Endometrial microvascular endothelial cells (primary cell): ENCODE results near the gene GMPPB. TPM values are rescaled to one million over a fixed set of nuclear protein-coding genes. Genes with fewer than 3 reads are reported as not detected.

ENCODE experiments used
- in situ Hi-C: cut with HindIII; loops from 2 replicates; pipeline ENCODE4 v1.10.0; 2017; ENCODE audit warnings: low sequenced_read_pairs, low pct_unique_long_range_greater_than_20kb; ENCODE audit errors: inconsistent ontology term
- total RNA-seq: library from RNA; depleted of rRNA; stranded (reverse); fragments of >200 nt; gene quantifications from one replicate; pipeline ENCODE4 v1.2.3, GENCODE V29; 2015; ENCODE audit errors: inconsistent ontology term

GMPPB gene
- 48.2 TPM for total RNA-seq

DNA sequence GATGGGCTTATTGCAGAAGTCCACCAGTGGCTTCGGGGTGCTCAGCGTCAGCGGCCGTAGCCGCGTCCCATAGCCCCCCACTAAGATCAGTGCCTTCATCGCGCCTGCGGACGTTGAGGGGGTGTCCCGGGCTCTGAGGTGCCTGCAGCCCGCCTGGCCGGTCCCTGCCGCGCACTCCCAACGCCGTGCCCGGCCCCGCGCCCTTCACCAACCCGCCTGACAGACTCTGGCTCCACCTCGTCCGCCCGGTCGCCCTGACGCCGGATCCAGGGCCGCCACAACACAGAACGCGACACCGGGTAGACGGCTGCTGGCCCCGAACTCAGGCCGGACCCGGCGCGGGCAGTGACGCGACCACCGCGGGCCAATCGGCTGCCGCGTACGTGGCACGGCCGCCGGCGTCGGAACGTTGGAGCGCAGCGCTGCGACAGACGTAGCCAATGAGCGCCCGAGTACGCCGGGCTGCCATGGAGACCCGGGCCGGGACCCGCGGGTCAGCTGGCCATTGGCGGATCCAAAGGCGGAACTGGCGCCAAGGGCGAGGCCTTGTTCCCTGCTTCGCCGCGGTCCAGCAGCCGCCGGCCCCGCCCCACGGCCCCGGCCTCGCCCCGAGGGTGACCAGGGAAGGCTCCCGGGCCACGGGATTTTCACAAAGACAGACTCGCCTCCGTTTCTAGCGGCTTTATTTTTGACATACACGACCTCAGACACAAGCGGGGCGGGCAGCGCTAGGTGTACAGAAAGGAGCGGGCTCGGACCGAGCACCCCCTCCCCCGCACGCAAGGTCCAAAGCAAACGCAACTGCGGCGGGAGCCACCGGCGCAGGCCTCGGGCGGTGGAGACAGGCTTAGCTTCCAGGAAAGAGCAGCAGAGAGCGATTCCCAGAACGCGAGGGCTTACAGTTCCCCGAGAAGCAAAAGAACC lies at the start of gene GMPPB:
GMPPB (minus strand) TSS at position 324 of the 924 bp plus-strand sequence; CDS start at position 99, 225 bp downstream.
- in situ Hi-C loops = no loop called here

DNA sequence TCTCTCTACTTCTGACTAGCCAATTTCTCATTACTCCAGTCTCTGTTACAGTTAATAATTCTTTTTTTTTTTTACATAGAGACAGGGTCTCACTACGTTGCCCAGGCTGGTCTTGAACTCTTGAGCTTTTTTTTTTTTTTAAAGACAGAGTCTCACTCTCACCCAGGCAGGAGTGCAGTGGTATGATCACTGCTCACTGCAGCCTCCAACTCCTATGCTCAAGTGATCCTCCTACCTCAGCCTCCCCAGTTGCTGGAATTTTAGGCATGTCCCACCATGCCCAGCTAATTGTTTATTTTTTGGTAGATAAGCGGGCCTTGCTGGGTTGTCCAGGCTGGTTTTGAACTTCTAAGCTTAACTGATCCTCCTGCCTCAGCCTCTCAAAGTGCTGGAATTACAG lies 49.0 kb upstream of the GMPPB start:
- in situ Hi-C loops = no loop called here

DNA sequence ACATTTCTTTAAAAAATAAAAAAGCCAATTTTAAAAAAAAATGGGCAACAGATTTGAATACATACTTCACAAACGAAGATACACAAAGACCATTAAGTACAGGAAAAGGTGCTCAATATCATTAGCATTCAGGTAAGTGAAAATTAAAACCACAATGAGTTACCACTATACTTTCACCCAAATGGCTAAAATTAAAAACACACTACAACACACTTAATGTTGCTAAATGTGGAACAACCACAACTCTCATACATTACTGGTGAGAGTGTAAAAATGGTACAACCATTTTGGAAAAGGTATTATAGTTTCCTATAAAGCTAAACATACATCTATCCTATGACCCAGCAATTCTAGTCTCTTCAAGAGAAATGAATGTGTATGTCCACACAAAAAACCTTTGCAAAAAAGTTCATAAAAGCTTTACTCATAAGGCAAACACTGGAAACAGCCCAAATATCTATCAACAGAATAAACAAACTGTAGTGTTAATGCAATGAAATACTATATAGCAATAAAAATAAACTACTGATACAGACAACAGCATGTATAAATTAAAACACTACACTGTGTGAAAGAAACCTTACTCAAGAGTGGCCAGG lies 47.7 kb upstream of the GMPPB start:
- in situ Hi-C loops = no loop called here

DNA sequence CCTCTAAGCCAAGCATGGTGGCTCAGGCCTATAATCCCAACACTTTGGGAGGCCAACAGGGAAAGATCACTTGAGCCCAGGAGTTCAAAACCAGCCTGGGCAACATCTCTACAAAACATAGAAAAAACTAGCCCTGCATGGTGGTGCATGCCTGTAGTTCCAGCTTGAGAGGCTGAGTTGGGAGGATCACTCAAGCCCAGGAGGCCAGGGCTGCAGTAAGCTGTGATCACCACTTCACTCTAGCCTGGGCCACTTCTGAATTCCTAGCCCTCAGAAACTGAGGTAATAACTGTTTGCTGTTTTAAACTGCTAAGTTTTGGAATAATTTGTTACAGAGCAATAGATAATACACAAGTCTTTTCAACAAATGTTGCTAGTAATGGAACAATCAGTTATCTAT lies 46.2 kb upstream of the GMPPB start:
- in situ Hi-C loops = no loop called here

DNA sequence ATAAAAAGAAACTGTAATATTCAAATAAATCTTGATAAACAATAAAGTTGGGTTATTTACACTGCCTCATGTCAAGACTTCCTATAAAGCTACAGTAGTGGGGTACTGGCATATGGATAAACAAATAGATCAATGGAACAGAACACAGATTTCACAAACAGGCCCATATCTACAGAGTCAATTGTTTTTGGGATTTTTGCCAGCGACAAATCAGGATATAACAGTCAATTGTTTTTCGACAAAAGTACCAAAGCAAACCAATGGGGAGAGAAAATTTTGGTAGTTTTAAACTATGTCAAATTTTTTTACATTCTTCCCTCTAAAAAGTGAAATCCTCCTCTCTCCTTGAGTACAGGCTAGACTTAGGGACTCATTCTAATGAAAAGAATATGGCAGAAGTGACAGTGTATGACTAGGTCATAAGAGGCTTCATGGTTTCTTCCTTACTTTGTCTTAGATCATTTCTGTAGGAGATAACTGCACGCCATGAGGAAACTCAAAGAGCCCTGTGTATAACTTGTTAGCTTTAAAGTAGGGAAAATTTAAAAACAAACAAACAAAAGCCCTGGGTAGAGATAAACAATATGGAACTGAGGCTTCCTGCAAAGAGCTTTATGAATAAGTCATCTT lies 45.6 kb upstream of the GMPPB start:
- in situ Hi-C loops = no loop called here

DNA sequence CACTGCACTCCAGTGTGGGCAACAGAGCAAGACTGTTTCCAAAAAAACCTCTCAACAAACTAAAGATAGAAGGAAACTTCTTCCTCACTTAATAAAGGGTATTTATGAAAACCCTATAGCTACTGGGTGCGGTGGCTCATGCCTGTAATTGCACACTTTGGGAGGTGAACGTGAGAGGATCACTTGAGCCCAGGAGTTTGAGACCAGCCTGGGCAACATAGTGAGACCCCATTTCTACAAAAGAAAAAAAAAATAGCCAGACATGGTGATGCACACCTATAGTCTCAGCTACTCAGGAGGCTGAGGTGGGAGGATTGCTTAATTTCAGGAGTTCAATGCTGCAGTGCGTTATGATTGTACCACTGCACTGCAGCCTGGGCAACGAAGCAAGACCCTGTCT lies 40.2 kb upstream of the GMPPB start:
- in situ Hi-C loops = no loop called here

DNA sequence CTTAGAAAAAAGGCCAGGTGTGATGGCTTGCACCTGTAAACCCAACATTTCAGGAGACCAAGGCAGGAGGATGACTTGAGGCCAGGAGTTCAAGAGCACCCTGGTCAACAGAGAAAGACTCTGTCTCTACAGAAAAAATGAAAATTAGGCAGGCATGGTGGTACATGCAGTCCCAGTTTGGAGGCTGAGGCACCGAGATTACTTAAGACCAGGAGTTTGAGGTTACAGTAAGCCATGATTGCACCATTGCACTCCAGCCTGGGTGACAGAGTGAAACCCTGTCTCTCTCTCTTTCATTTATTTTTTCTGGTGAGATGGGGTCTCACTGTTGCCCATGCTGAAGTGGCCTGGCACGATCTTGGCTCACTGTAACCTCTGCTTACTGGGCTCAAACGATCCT lies 37.9 kb upstream of the GMPPB start:
- in situ Hi-C loops = no loop called here

DNA sequence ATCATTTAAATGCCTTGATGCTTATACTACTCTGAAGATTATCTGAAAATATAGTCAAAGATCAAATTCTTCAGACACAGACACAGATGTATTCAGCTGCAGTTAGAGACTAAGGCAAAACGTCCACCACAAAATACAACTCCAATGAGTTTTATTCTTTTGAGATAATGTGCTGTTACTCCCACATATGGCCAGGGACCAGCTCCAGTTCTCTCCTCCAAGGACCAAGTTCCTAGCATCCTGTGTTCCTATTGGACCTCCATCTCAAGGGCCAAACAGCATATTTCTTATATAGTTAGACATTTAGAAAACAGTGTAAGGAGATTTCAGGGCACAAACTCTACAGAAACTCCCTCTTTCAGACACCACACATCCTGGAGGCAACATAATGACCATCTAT lies 35.5 kb upstream of the GMPPB start:
- in situ Hi-C loops = no loop called here

DNA sequence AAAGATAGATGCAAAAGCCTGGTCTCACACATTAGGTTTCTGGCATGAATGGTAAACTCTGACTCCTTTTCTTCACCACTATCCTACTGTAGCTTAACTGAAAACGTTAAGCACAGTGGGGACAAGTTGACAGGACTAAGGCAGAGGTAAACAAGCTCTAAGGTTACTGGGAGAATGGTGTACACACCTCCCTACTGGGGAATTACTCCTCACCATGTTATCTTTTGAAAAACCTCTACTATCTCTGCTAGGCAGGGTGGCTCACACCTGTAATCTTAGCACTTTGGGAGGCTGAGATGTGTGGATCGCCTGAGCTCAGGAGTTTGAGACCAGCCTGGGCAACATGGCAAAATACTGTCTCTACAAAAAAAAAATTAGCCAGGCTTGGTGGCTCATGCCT lies 33.4 kb upstream of the GMPPB start:
- in situ Hi-C loops = no loop called here

DNA sequence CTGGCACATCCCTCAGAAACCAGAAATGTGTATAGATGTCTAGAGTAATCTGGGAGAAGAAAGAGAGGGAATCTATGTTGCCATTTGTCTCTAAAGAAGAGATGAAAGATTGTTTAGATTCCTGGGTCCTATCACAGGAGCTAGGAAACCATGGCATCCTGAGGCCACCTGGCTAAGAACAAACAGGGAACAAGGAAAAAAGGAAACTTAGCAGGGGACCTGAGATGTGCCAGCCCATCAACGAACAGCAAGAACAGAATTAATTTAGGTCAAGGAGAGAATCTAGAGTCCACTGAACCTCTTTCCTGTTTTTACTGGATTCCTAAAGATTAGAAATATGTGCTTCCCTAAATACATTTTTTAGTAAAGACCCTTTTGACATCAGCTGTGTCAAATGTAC lies 32.3 kb upstream of the GMPPB start:
- in situ Hi-C loops = no loop called here

DNA sequence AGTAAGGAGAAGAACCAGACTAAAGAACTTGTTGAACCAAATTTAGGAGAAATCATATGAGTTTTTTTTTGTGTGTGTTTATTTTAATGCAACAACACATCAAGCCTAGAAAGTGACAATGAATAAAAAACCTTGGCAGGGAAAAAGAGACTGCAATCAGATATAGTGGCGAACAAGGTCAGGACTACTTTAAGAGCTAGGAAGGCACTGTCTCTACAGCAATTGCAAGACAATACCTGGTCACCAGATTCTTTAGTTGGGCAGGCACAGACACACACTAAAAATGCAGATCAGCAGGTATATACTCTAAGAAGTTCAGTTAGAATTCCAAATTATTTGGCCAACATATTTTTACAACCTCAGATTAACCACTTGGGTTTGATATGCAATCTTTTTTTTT lies 30.8 kb upstream of the GMPPB start:
- in situ Hi-C loops = no loop called here

DNA sequence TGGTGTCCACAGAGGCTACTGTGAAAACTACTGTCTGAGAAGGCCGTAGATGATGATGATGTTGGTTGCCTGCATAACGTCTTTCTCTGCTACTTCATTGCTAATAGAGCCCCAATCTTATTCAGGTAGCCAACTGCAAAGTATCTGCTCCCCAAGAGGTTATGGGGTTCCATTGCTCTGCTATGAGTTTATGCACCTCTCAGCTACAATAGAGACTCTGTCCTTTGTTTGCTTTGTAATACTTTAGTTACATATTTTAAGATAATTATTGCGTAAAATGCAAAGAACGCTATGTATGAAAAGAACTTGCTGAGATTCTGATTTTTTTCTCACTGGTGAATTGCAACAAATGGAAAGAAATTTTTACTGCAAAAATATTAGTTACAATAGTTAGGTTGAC lies 27.8 kb upstream of the GMPPB start:
- in situ Hi-C loops = no loop called here

DNA sequence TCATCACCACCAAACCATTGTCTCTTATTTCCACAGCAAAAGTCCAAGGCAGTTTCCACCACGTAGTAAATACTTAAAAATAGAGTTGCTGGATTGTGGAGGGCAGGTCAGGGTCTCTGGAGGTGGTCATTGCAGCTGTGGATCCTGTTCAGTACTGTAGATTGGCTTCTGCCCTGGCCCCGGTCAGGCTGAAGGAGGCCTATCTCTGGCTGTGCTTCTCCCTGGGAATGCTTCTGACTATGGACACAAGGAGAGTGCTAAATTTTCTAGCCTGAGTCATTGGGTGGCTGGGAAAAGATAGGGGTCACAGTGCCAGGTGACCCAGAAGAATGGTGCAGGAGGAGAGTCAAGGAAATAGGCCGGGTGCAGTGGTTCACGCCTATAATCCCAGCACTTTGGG lies 26.3 kb upstream of the GMPPB start:
- in situ Hi-C loops = no loop called here

DNA sequence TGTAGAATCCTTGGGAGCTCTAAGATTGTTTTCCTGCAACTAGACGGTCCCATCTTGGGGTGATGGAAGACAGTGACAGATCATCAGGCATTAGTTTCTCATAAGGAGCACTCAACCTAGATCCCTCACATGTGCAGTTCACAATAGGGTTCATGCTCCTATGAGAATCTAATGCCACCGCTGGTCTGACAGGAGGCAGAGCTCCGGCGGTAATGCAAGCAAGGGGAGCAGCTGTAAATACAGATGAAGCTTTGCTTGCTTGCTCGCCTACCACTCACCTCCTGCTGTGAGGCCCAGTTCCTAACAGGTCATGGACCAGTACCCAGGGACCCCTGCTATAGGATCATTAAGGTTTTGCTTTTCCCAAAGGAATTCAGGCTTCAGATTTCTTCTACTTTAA lies 25.1 kb upstream of the GMPPB start:
- in situ Hi-C loops = loop anchor here (25.0 kb wide), 1 partner anchor 113 kb away; the partner anchor contains the start of genes CAMKV and TRAIP

DNA sequence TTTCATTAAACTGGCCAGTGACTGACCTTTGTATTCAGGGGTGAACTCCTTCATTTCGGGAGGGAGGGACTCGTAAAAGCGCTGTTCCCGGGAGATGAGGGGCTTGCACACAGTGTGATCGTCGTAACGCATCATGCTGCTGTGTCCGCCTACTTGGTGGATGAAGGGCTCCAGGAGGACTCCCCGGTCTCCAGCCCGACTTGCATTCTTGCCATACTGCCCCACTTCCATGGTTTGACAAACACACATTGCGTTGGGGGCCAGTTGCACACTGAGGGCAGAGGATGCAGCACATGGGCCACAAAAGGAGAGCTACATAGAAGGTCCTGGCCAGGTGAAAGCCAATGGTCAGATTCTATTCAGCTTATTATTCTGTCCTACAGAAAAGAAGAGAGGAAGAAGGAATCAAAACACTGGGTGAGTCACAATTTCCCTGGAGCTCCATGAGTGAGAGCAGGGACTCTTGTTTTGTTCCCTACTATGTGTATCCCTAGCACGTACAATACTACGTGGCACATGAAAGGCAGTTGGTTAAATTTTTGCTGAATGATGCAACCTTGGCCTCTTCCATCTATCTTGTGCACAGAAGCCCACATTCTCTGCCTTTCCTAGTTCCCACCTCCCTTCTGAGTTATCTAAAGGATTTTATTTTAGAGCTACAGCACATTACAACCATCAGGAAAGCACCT lies 24.2 kb upstream of the GMPPB start:
- in situ Hi-C loops = loop anchor here (25.0 kb wide), 1 partner anchor 114 kb away; the partner anchor contains the start of genes CAMKV and TRAIP

DNA sequence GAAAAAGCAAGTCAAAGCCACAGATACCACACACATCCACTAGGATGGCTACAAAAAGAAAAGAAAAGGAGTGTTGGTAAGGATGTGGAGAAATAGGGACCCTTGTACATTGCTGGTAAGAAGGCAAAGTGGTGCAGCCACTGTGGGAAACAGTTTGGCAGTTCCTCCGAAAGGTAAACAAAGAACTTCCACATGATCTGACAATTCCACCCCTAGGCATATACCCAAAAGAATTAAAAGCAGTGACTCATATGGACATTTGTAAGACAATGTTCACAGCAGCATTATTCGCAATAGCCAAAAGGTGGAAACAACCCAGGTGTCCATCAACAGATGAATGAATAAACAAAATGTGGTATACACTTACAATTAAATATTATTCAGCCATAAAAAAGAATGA lies 22.2 kb upstream of the GMPPB start:
- in situ Hi-C loops = loop anchor here (25.0 kb wide), 1 partner anchor 116 kb away; the partner anchor contains the start of genes CAMKV and TRAIP

DNA sequence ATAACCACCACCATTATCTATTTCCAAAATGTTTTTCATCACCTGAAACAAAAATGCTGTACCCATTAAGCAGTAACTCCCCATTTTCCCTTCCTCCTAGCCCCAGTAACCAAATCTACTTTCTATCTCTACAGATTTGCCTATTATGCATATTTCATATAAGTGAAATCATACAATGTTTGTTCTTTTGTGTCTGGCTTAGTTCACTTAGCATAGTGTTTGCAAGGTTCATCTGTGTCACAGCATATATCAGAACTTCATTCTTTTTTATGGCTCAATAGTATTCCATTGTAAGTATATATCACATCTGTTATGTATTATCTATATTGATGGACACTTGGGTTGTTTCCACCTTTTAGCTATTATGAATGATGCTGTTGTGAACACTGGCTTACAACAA lies 16.7 kb upstream of the GMPPB start:
- in situ Hi-C loops = loop anchor here (25.0 kb wide), 1 partner anchor 122 kb away; the partner anchor contains the start of genes CAMKV and TRAIP

DNA sequence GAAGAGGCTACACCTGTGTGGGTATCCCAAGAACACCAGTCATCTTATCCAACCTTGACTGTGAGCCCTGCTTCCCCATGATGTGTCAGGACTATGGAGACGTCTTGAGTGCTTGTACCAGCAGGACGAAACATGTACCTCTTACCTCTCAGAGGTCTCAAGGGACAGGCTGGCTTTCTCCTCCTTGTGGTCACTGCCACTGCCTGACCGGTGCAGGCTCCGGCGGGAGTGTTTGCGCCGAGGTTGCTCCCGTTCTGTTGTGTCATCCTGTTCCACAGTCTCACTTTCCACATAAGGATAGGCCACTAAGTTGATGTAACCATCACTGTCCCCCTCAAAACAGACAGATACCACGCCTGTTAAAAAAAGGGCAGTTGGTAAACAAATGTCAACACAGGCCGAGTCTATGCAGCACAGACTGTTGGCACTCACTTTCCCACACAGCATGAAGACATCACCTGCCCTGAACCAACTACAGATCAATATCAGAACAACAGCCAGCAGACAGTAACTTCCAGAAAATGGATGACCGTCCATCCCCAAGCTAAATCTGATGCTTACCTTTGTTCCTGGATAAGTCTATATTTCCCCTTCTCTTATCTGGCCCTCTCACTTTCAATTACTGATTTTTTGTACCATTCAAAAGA lies 14.4 kb upstream of the GMPPB start:
- in situ Hi-C loops = loop anchor here (25.0 kb wide), 1 partner anchor 124 kb away; the partner anchor contains the start of genes CAMKV and TRAIP
